Astrocyte of the hippocampus (primary cell): ENCODE measurements around the gene ZYX.
A peak's percentile ranks its signal among the peaks of the same experiment; 100 is the strongest.
"Not testable (repeated sequence)": the region's sequence is repeated elsewhere in the genome, so short reads cannot be mapped to it uniquely, and the experiment has no call there.

ENCODE experiments used
- DNase-seq: peaks from one replicate; pipeline ENCODE4 v3.0.0; 2011; ENCODE audit warnings: low read depth, low spot score

Gene ZYX

GRCh38 chr7:143384661-143385631 is 3.8 kb downstream of the ZYX start:
- DNase-seq: no peak

GRCh38 chr7:143385891-143386781 is 5.0 kb downstream of the ZYX start:
- DNase-seq: peak; percentile 46

GRCh38 chr7:143387156-143387975 is 6.2 kb downstream of the ZYX start:
- no peak for DNase-seq

- DNase-seq: no peak
Observed at GRCh38 chr7:143388051-143388450, 6.9 kb downstream of the ZYX start.

GRCh38 chr7:143388491-143389101 is 7.5 kb downstream of the ZYX start:
- no peak for DNase-seq

- no peak for DNase-seq
Observed at GRCh38 chr7:143389316-143390103, 8.4 kb downstream of the ZYX start.

- DNase-seq: no peak
Observed at GRCh38 chr7:143390104-143390772, 9.1 kb downstream of the ZYX start.

- DNase-seq: no peak
Observed at GRCh38 chr7:143390773-143391317, 9.7 kb downstream of the ZYX start.

GRCh38 chr7:143391462-143392404 is 10.6 kb downstream of the ZYX start:
- DNase-seq: peak; percentile 80

GRCh38 chr7:143392427-143392826 is 11.3 kb downstream of the ZYX start:
- not testable (repeated sequence) for DNase-seq

GRCh38 chr7:143392875-143393266 is 11.7 kb downstream of the ZYX start:
- DNase-seq: no peak

GRCh38 chr7:143393267-143394041 is 12.3 kb downstream of the ZYX start:
- peak; percentile 53 for DNase-seq

GRCh38 chr7:143394068-143394467 is 12.9 kb downstream of the ZYX start:
- DNase-seq: no peak

- DNase-seq: no peak
Observed at GRCh38 chr7:143394777-143395176, 13.6 kb downstream of the ZYX start.

GRCh38 chr7:143395187-143396149 is 14.3 kb downstream of the ZYX start:
- no peak for DNase-seq

- no peak for DNase-seq
Observed at GRCh38 chr7:143396182-143396581, 15.0 kb downstream of the ZYX start.
